GM10266 (cell line): ENCODE measurements around the gene NMRK1.

Experiments used
- DNase-seq: peaks from one replicate; pipeline ENCODE4 v3.0.0; 2012; ENCODE audit errors: extremely low spot score
- CTCF ChIP-seq: IDR thresholded peaks from 2 replicates; pipeline ENCODE4 v1.5.1; 2012; ENCODE audit warnings: mild to moderate bottlenecking, low read depth; ENCODE audit not compliant: control insufficient read depth, insufficient read depth; ENCODE audit errors: missing control alignments

NMRK1 gene

DNA sequence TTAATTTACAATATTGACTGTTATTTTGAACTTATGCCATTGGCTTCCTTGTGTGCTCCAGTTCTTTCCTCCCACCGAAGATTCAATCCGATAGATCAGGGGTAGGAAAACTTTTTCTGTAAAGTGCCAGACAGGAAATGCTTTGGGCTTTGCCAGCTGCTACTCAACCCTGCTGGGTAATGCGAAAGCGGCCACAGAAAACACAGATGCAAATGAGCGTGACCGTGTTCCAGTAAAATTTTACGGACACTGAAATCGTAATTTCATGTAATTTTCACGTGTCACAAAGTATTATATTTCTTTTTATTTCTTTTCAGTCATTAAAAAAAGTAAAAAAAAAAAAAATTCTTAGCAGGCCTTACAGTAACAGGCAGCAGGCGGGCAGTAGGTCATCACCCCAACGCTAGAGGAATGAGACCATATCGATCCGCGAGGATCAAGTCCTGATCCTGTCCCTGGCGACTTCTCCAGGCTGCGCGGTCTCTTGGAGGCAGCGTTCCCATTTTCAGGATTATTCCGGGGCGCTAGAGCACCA is 599 bp downstream of the NMRK1 start:
- peak; percentile 11 for DNase-seq

GRCh38 chr9:75086541-75087288 is 1.2 kb downstream of the NMRK1 start:
- no peak for DNase-seq
- no peak for TF ChIP-seq CTCF

More for the DNA sequence above, 599 bp downstream of the NMRK1 start:
- no peak for TF ChIP-seq CTCF

- TF ChIP-seq CTCF = no peak
- DNase-seq = no peak
Observed at GRCh38 chr9:75085640-75086039, 2.3 kb downstream of the NMRK1 start.

DNA sequence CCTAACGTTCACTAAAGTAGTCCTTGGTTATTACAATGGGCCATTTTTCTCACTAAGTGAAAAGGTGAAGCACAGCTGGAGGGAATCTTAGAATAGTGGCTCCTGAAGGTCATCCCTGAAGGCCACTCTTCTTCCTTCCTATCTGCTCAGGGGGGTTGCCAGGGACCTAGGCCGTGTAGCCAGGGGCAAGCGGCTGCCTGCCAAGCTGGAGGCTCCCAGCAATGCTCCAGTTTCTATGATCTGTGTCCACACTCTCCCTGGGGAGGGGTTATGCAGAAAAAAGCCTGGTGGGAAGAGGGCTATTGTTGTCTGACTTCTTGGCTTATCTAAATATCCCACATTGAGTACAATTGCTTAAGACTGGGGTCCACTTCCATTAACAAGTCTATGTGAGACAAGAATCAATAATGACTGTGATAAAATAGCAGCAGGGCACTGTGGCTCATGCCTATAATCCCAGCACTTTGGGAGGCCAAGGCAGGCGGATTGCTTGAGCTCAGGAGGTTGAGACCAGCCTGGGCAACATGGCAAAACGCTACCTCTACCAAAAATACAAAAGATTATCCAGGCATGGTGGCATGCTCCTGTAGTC is 3.8 kb downstream of the NMRK1 start:
- DNase-seq = no peak
- no peak for TF ChIP-seq CTCF

DNA sequence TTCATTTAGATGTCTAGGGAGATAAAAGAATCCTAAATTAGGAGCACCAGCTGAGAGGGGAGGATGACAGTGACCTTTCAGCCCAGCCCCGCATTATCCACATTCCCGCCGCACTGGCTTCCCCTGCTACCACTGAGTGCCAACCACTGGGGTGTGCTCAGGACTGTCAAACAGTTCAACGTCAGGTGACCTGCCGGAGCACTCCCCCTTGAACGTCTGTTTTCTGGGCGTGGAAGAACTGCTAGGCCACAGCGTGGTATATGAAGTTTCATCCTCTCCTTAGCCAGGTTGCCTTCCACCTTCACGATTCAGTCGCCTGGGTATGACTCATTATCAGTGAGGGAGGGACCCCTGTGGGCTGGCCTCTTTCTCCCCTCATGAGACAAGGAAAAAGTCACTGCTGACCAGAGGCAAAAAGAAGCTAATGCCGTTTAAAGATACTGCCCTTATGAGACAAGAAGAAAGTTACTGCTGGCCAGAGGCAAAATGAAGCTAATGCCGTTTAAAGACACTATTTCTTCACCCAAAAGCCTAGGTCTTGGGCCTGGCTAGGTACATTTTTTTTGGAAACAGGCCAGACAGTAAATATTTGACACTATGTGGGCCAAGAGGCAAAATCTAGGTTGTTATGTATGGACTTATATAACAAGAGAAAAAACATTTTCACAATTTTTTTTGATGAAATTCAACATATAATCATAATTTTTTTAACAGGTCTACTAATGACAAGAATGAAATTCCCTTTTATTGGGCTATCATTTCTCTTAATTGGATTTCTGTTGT is 4.6 kb downstream of the NMRK1 start:
- no peak for TF ChIP-seq CTCF
- DNase-seq = no peak

- no peak for TF ChIP-seq CTCF
- DNase-seq = no peak
Observed at GRCh38 chr9:75081632-75082031, 6.3 kb downstream of the NMRK1 start.
